Measurements from ENCODE around the gene GSTM4. TPM values are rescaled to one million over a fixed set of nuclear protein-coding genes. Genes with fewer than 3 reads are reported as not detected.

The GSTM4 gene
- total RNA-seq (ENCODE audit: low replicate concordance) = 8.7 and 31.6 TPM in 2 replicates

DNA sequence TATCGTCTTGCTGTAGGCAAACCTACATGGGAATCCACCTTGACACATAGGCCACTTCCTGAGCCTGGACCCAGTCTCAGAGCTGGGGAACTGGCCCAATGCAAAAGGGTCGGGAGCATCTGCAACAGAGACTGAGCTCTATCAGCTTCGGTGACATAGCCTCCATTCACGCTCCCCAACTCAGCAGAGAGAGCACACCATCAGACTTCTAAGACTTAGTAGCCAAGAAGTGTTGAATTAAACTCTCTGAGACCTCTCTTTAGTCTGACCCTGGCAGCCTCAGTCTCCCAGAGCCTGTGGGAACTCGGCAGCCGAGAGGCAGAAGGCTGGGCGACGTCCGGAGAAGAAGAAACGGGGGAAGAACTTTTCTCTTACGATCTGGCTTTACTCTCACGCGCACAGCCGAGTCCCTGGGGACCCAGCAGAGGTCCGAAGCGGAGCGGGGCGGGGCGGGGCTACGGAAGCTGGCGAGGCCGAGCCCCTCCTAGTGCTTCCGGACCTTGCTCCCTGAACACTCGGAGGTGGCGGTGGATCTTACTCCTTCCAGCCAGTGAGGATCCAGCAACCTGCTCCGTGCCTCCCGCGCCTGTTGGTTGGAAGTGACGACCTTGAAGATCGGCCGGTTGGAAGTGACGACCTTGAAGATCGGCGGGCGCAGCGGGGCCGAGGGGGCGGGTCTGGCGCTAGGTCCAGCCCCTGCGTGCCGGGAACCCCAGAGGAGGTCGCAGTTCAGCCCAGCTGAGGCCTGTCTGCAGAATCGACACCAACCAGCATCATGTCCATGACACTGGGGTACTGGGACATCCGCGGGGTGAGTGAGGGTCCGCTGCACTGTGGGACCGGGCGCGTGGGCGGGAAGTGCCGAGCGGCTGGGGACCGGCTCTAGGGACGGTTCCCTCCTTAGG is at the start of gene GSTM4:
Gene GSTM4, plus strand, starts transcription at position 485 of the 905 bp plus-strand sequence. Its CDS starts 291 bp downstream, at position 776.
- peak; percentile 78 for DNase-seq (ENCODE audit: low read depth)
- peak within 1 kb of the TSS; percentile 78 for H3K4me3 ChIP-seq (ENCODE audit: low read depth, low read length)
- TF ChIP-seq, protein P1, sequence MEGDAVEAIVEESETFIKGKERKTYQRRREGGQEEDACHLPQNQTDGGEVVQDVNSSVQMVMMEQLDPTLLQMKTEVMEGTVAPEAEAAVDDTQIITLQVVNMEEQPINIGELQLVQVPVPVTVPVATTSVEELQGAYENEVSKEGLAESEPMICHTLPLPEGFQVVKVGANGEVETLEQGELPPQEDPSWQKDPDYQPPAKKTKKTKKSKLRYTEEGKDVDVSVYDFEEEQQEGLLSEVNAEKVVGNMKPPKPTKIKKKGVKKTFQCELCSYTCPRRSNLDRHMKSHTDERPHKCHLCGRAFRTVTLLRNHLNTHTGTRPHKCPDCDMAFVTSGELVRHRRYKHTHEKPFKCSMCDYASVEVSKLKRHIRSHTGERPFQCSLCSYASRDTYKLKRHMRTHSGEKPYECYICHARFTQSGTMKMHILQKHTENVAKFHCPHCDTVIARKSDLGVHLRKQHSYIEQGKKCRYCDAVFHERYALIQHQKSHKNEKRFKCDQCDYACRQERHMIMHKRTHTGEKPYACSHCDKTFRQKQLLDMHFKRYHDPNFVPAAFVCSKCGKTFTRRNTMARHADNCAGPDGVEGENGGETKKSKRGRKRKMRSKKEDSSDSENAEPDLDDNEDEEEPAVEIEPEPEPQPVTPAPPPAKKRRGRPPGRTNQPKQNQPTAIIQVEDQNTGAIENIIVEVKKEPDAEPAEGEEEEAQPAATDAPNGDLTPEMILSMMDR (IDR thresholded peaks at IDR 0.05; ENCODE audit: insufficient read depth, low read length) = peak; percentile 17

DNA sequence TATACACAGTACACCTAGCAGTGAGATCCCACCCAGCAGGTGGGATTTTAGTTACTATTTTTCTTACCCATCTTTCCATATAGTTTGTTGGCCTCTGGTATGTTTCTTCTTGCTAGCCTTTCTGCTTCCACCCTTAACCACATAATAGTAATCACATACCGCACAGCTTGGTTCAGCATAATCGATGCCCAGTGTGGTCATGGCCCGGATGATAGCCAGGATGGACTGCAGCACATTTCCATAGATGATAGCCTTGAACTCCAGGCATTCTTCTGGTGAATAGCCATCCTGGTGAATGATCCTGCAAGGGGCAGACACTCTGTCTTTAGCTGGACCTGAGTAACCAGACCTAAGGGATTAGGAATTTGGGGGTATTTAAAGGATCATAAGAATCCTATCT is 46.0 kb upstream of the GSTM4 start:
- DNase-seq (ENCODE audit: low read depth) = no peak
- no peak overlapping the region for H3K4me3 ChIP-seq (ENCODE audit: low read depth, low read length)
- TF ChIP-seq, protein P1 (IDR thresholded peaks at IDR 0.05; ENCODE audit: insufficient read depth, low read length) = no peak

DNA sequence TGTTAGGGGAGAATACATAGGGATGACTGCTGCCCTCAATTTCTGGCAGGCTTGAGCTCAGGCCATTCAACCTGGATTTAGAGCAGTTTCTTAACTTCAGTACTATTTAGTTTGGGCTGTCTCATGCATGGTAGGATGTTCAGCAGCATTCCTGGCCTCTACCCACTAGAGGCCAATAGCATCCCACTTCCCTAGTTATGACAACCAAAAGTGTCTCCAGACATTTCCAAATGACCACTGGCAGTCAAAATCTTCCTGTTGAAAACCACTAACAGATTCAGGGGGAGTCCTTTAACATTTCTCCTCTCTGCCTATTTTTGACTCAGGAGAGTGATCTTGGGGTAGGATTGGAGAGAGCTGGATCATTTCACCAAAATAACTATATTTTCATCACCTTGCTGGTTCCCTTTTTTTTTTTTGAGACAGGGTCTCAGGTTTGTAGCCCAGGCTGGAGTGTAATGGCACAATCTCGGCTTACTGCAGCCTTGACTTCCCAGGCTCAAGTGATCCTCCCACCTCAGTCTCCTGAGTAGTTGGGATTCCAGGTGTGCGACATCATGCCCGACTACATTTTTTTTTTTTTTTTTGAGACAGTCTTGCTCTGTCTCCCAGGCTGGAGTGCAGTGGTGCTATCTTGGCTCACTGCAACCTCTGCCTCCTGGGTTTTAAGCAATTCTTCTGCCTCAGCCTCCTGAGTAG is 45.1 kb upstream of the GSTM4 start:
- H3K4me3 ChIP-seq (ENCODE audit: low read depth, low read length) = no peak overlapping the region
- TF ChIP-seq, protein P1 (IDR thresholded peaks at IDR 0.05; ENCODE audit: insufficient read depth, low read length) = no peak
- DNase-seq (ENCODE audit: low read depth) = no peak

DNA sequence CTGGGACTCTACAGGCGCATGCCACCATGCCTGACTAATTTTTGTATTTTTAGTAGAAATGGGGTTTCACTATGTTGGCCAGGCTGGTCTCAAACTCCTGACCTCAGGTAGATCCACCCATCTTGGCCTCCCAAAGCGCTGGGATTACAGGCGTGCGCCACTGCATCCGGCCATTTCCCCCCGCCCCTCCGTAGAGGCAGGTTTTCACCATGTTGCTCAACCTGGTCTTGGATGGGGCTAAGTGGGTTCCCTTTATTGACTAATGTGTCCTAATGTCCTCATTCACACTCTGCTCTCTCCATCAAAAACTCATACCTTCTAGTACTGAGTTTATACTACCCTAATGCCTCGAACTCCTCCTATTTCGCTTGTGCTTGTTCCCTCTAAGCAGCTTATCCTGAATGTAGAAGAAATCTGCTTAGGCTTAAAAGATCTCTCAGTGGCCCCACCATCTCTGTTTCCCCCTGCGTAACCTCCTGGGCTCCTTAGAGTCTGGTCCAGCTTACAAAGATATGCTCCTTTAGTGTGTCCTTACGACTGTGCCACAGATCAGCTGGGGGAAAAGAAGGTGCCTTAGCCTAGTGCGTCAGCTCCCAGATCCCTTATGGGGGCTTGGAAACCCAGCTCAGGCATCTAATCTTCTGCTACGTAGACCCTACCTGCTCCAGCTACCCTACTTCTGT is 44.5 kb upstream of the GSTM4 start:
- TF ChIP-seq, protein P1 (IDR thresholded peaks at IDR 0.05; ENCODE audit: insufficient read depth, low read length) = no peak
- H3K4me3 ChIP-seq (ENCODE audit: low read depth, low read length) = no peak overlapping the region
- DNase-seq (ENCODE audit: low read depth) = no peak

DNA sequence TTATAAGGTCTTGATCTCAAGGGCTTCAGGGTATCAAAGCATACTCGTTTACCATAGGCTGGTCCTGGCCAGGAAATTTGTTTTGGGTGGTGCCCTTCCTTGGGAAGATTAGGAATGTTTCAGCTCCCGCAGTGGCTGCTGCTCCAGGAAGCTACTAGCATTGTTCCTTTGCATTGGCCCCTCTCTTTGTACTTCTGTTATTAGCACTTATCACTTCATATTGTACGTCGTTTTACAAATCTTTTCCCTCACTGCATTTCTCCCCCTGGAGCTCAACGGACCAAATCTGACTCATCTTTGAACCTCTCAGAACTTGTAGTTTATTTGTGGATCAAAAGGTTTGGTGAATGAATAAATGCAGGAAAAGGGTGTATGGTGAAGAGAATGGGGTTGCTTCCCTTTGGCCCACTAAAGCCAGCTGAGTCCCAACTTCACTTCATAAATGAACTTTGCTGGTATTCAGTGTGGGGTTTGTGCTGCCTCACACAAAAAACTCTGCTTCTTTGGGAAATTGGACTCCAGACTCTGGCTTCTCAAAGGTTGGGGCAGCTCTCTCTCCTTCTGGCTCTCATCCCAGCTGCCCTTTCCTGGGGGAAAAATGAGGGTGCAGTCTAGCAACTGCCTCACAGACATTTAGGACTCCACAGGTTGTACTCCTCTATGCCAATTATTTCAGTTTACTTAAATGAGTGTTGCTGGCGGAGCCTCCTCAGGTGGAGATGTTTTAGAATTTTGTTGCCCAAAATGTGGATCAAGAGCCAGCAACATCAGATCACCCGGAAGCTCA is 42.3 kb upstream of the GSTM4 start:
- peak; percentile 45 for DNase-seq (ENCODE audit: low read depth)
- TF ChIP-seq, protein P1 (IDR thresholded peaks at IDR 0.05; ENCODE audit: insufficient read depth, low read length) = no peak
- no peak overlapping the region for H3K4me3 ChIP-seq (ENCODE audit: low read depth, low read length)

DNA sequence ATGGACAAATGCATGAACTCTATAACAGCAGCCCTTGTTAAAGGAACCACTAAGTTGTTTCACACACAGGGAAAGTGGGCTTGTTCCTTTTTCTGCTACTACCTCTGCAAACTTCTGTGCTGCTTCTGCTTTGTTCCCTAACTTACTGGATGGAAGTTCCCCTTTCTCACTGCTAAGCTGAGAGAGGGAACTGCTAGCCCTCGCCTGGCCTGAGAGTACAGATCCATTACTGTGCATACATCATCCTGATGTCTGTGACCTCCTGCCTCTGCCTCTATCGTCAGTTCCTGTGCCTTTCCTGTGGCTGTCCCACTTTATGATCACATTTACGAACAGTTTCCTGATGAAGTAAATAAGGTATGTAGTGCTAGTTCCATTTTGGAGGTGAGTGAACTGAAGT is 40.0 kb upstream of the GSTM4 start:
- H3K4me3 ChIP-seq (ENCODE audit: low read depth, low read length) = no peak overlapping the region
- TF ChIP-seq, protein P1 (IDR thresholded peaks at IDR 0.05; ENCODE audit: insufficient read depth, low read length) = no peak
- DNase-seq (ENCODE audit: low read depth) = no peak

Measured in fibroblast of the aortic adventitia (primary cell).